GM12874 (cell line): ENCODE measurements around the gene FGFR4.

Experiments
- TF ChIP-seq, protein P1 (sequence below): IDR thresholded peaks from 2 replicates; pipeline ENCODE4 v1.5.1; 2011; ENCODE audit warnings: low read depth, mild to moderate bottlenecking, control low read depth, low read length, moderate library complexity; ENCODE audit not compliant: insufficient read depth

FGFR4 gene

DNA sequence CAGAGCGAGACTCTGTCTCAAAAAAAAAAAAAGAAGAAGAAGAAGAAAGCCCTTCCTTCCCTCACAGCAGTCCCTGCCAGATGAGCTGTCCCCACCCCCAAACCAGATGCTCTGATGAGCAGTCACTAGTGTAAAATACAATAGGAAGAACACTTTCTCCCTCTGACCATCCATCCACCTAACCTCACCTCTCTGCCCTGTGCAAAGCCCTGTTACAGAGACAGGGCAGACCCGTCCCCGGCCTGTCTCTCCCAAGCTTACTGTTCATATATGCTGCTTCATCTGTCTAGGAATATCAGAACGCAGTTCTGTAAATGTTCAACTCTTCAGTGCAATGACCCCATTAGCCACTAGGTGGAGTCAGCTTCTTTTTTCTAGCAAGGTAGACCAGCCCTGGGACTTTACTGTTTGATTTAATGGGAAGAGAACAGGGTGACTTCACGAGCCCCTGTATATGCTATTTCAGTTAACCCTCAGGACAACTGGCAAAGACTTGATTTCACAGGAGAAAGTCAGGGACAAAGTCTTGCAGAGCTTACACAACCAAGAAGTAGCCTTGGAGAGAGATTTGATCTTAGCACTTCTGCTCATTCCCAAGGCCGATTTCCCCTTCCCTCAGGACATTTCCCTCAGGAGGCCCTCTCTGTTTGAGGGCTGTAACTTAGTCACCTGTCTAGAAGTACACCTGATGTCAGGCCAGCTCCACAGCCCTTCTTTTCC lies 14.9 kb upstream of the FGFR4 start:
- TF ChIP-seq, protein P1, sequence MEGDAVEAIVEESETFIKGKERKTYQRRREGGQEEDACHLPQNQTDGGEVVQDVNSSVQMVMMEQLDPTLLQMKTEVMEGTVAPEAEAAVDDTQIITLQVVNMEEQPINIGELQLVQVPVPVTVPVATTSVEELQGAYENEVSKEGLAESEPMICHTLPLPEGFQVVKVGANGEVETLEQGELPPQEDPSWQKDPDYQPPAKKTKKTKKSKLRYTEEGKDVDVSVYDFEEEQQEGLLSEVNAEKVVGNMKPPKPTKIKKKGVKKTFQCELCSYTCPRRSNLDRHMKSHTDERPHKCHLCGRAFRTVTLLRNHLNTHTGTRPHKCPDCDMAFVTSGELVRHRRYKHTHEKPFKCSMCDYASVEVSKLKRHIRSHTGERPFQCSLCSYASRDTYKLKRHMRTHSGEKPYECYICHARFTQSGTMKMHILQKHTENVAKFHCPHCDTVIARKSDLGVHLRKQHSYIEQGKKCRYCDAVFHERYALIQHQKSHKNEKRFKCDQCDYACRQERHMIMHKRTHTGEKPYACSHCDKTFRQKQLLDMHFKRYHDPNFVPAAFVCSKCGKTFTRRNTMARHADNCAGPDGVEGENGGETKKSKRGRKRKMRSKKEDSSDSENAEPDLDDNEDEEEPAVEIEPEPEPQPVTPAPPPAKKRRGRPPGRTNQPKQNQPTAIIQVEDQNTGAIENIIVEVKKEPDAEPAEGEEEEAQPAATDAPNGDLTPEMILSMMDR: peak; percentile 84

DNA sequence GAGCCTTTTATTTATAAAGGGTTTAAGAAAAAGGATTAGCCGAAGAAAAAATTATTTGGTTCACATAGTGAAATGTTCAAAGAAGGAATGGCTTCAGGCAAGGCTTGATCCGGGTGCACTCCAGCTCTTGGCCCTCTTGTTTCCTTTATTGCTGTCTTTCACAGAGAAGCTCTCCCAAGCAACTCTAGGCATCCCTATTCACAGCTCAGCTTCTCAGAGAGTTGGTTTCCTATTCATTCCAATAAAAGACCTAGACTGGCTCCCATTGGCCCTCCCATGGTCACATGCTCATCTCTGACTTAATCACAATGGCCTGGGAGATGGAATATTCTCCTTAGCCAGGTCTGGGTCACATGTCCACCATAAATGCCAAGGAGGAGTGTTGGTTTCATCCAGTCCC lies 9.4 kb upstream of the FGFR4 start:
- TF ChIP-seq, protein P1: no peak

DNA sequence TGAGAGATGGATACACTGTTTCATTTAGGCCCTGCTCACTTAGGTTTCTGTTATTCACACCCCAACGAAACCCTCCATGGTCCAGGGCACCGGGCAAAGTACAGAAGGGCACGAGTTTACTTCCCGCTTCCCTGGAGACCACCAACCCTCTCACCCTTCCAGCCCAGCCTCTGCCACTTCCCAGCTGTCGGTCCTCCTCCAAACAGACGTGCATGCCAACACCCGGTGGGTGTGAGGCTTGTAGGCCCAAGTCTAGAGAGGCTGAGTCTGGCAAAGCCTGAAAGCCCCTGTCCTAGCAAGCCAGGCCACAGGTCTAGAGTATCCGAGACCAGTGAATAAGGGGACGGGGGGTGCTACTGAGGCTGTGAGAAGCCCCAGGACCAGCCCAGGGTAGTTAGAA lies 7.1 kb upstream of the FGFR4 start:
- TF ChIP-seq, protein P1: no peak

DNA sequence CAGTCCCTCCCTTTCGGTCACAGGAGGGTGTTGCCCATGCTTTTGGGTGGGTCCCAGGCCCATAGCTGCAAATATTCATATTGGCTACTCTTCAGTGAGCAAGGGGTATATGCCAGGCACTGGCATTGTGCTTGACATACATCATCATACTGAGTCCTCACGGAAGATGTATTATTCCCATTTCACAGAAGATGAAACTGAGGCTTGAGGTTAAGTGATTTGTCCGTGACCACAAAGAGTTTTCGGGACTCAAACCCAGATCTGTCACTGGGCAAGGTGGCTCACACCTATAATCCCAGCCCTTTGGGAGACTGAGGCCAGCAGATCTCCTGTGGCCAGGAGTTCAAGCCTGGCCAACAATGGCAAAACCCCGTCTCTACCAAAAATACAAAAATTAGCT lies 6.5 kb upstream of the FGFR4 start:
- TF ChIP-seq, protein P1: no peak

DNA sequence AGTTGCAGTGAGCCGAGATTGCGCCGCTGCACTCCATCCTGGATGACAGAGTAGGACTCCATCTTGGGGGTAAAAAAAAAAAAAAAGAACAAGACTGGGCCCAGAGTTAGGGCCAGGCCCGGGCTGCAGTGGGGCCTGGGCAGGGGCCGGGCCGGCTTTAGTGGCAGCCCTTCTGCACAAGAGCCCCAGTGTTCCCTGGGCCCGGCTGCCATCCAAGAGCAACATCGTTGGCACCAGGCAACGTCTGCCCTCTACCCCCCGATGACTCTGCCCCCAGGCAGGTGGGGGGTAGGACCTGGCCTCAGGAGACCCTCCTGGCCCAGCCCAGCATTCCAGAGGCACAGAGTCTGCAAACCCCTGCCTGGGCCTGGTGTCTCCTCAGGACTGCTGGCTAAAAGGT lies 4.9 kb upstream of the FGFR4 start:
- TF ChIP-seq, protein P1: no peak

DNA sequence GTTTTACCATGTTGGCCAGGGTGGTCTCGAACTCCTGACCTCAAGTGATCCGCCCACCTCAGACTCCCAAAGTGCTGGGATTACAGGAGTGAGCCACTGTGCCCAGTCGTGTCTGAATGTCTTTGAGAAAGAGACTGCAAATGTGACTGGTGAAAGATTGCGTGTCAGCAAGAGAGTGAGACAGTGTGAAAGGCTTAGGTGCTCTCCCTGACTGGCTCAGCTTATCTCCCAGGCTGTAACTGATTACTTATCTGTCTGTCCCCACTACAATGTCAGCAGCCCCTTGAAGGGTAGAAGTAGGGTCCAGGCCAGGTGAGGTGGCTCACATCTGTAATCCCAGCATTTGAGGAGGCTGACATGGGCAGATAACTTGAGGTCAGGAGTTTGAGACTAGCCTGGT lies 3.4 kb upstream of the FGFR4 start:
- TF ChIP-seq, protein P1: no peak

DNA sequence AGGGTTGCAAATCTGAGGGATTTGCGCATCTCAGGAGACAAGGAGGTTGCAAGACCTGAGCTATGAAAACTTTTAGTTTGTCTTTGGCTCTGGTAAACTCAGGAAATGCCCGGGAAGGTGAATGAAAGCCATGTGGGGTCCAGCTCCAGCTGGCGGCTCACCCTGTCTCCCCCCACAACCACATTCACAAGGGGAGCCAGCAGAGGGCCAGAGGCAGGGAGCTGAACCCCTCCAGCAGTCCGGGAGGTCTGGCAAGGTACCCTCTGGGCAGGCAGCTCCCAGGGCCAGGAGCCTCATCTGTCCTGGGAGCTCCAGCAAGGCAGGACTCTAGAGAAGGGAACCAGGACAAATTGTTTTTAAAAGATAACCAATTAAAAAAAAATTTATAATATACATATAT lies 2.5 kb upstream of the FGFR4 start:
- TF ChIP-seq, protein P1: no peak
